Osteoblast (primary cell): ENCODE data around the gene GDF15. TPM values are rescaled to one million over a fixed set of nuclear protein-coding genes. Genes with fewer than 3 reads are reported as not detected.

Source experiments
- DNase-seq: peaks from one replicate; pipeline ENCODE4 v3.0.0; 2011; ENCODE audit warnings: low spot score, mixed read lengths; ENCODE audit not compliant: insufficient read length; ENCODE audit errors: missing footprints
- H2AFZ ChIP-seq: 2 replicates; pipeline ENCODE4 v1.6.0; 2011; ENCODE audit warnings: mild to moderate bottlenecking, low read length
- H3K27ac ChIP-seq: 2 replicates; pipeline ENCODE4 v1.5.1; 2011; ENCODE audit warnings: mild to moderate bottlenecking, low read depth, low read length, moderate library complexity
- H3K27me3 ChIP-seq: 2 replicates; pipeline ENCODE4 v1.6.0; 2012; ENCODE audit warnings: mild to moderate bottlenecking, control low read depth, inconsistent platforms, low read length, moderate library complexity; ENCODE audit not compliant: insufficient read depth
- H3K36me3 ChIP-seq: 2 replicates; pipeline ENCODE4 v1.5.1; 2011; ENCODE audit warnings: mild to moderate bottlenecking, low read length, control low read depth, moderate library complexity; ENCODE audit not compliant: insufficient read depth
- H3K4me1 ChIP-seq: 2 replicates; pipeline ENCODE4 v1.5.1; 2011; ENCODE audit warnings: mild to moderate bottlenecking, low read length, control low read depth, moderate library complexity; ENCODE audit not compliant: insufficient read depth
- H3K4me2 ChIP-seq: 2 replicates; pipeline ENCODE4 v1.6.0; 2011; ENCODE audit warnings: mild to moderate bottlenecking, low read length; ENCODE audit not compliant: insufficient read depth
- H3K4me3 ChIP-seq: fragments of 200-600 bp; sonication (generic); 3 replicates; pipeline ENCODE4 v1.5.1; 2012; ENCODE audit warnings: mild to moderate bottlenecking, low read length, inconsistent platforms; ENCODE audit not compliant: insufficient read depth
- H3K79me2 ChIP-seq: 2 replicates; pipeline ENCODE4 v1.6.0; 2012; ENCODE audit warnings: mild to moderate bottlenecking, low read length, control low read depth, inconsistent platforms; ENCODE audit not compliant: insufficient read depth
- H3K9me3 ChIP-seq: 2 replicates; pipeline ENCODE4 v1.5.1; 2011; ENCODE audit warnings: low read depth, low read length, control low read depth
- H4K20me1 ChIP-seq: 2 replicates; pipeline ENCODE4 v1.6.0; 2012; ENCODE audit warnings: mild to moderate bottlenecking, low read length, control low read depth; ENCODE audit not compliant: insufficient read depth
- total RNA-seq: library from RNA; depleted of rRNA; stranded (reverse); fragments of >200 nt; gene quantifications from 2 replicates; pipeline ENCODE4 v1.2.3, GENCODE V29; 2012
- TF ChIP-seq, protein P1 (sequence below): IDR thresholded peaks from 2 replicates; pipeline ENCODE4 v1.5.1; 2011; ENCODE audit warnings: mild to moderate bottlenecking, low read depth, low read length, moderate library complexity; ENCODE audit errors: extremely low read depth

GDF15 gene
- total RNA-seq, 1 donor: 74.2 TPM

DNA sequence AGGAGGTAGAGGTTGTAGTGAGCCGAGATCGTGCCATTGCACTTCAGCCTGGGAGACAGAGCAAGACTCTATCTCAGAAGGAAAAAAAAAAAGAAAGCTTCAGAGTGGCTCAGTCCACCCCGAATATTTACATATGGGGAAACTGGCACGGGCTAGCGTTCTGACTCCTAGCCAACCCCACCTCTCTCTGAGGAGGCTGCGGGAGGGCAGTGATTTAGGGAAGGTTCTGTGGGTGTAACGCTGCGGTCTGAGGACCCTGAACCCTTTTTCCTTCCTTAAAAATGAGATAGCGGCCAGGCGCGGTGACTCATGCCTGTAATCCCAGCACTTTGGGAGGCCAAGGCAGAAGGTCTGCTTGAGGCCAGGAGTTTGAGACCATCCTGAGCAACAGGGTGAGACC lies 6.5 kb downstream of the GDF15 start:
- Histone ChIP-seq H3K27me3 (peaks cover 9% of the 10 kb centered on the region), H3K4me1 (peaks cover 15% of the 10 kb centered on the region), H3K4me3 (no peak overlapping the region), H4K20me1 (no peaks in the 10 kb centered on the region), H3K36me3 (peaks cover 14% of the 10 kb centered on the region), H3K79me2 (peaks cover 2% of the 10 kb centered on the region), H2AFZ (peak overlapping the region; percentile 41), H3K27ac (no peak overlapping the region), H3K9me3 (no peaks in the 10 kb centered on the region), H3K4me2 (peak overlapping the region; percentile 19)
- TF ChIP-seq, protein P1, sequence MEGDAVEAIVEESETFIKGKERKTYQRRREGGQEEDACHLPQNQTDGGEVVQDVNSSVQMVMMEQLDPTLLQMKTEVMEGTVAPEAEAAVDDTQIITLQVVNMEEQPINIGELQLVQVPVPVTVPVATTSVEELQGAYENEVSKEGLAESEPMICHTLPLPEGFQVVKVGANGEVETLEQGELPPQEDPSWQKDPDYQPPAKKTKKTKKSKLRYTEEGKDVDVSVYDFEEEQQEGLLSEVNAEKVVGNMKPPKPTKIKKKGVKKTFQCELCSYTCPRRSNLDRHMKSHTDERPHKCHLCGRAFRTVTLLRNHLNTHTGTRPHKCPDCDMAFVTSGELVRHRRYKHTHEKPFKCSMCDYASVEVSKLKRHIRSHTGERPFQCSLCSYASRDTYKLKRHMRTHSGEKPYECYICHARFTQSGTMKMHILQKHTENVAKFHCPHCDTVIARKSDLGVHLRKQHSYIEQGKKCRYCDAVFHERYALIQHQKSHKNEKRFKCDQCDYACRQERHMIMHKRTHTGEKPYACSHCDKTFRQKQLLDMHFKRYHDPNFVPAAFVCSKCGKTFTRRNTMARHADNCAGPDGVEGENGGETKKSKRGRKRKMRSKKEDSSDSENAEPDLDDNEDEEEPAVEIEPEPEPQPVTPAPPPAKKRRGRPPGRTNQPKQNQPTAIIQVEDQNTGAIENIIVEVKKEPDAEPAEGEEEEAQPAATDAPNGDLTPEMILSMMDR: no peak
- DNase-seq: peak; percentile 85

DNA sequence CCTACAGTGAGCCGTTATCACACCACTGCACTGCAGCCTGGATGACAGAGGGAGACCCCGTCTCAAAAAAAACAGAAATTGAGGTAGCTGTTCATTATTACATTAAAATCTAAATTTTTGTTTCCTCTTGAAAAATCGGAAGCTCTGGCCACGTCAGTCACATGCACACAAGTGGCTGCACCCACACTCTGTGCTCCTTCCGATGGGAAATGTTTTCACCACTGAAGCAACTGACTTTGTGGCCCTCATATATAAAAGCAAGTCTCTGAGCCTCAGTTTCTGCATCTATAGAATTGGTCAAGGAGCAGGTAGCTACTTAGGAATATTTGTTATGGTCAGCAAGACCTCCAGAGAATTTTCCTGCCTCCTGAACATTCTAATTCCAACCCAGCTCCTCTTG lies 7.0 kb downstream of the GDF15 start:
- Histone ChIP-seq H4K20me1 (no peaks in the 10 kb centered on the region), H3K36me3 (peaks cover 14% of the 10 kb centered on the region), H3K27me3 (peaks cover 15% of the 10 kb centered on the region), H3K79me2 (peaks cover 2% of the 10 kb centered on the region), H3K9me3 (no peaks in the 10 kb centered on the region), H2AFZ (no peak overlapping the region), H3K4me1 (peaks cover 18% of the 10 kb centered on the region), H3K4me2 (no peak overlapping the region), H3K4me3 (no peak overlapping the region), H3K27ac (no peak overlapping the region)
- TF ChIP-seq, protein P1: no peak
- DNase-seq: peak; percentile 74

DNA sequence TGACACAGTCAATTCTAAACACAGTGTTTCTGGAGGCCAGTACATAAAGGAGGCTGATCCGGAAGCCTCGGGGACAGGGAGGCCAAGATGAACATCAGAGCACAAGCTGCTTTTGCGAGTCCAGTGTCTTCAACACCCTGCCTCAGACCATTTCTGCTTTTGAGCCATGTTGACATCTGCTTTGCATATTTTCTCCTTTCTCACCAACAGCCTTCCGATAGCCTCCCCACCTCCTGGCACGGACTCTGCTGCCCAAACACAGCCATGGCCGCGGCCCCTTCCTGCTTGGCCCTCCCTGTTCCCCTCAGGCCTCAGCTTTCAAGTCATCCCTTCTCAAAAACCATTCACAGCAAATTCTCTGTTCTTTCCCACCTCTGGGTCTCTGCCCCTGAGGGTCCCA lies 7.9 kb downstream of the GDF15 start:
- H3K4me2 ChIP-seq: no peak overlapping the region
- no peaks in the 10 kb centered on the region for H3K9me3 ChIP-seq
- H4K20me1 ChIP-seq: no peaks in the 10 kb centered on the region
- TF ChIP-seq, protein P1: no peak
- peaks cover 15% of the 10 kb centered on the region for H3K4me1 ChIP-seq
- no peak overlapping the region for H3K27ac ChIP-seq
- no peak overlapping the region for H3K4me3 ChIP-seq
- DNase-seq: peak; percentile 62
- H3K27me3 ChIP-seq: peaks cover 17% of the 10 kb centered on the region
- H3K36me3 ChIP-seq: peaks cover 10% of the 10 kb centered on the region
- H2AFZ ChIP-seq: peak overlapping the region; percentile 20
- no peaks in the 10 kb centered on the region for H3K79me2 ChIP-seq

DNA sequence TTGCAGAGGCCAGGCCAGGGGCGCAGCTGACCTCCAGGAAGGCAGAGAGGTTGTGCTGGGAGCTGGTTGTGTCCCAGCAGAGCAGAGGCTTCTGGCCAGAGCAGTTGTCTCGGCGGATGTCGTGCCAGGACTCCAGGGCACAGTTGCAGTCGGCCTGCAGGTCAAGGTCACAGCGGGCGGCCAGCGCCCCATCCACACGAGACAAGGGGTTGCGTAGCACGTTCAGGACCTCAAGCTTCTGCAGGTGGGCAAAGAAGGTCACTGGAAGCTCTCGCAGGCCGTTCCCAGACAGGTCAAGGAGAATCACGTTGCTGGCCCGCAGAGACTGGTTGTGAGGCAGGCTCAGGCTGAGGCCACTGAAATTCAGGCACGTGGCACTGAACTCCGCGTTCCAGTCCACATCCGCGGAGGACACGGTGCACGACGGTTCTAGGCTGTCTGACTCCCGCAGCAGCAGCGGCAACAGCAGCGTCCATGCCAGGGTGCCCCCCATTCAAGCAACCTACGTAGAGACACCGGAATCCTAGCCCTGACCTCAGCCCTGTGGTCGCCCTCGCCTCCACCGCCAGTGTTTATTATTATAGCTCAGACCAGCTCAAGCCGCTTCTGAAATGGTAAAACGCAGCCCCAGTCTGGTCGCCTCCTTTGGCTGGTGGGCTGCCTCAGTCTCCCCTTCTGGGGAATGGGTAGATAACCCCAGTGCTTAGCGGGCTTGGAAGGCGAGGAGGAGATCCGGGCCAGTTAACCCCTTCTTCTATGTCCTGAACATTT lies 10.7 kb downstream of the GDF15 start:
- DNase-seq: peak; percentile 26
- Histone ChIP-seq H3K4me1 (peaks cover 19% of the 10 kb centered on the region), H4K20me1 (no peaks in the 10 kb centered on the region), H3K79me2 (no peaks in the 10 kb centered on the region), H3K4me3 (no peak overlapping the region), H3K36me3 (no peaks in the 10 kb centered on the region), H3K27me3 (peaks cover 17% of the 10 kb centered on the region), H2AFZ (no peak overlapping the region), H3K27ac (no peak overlapping the region), H3K4me2 (no peak overlapping the region), H3K9me3 (no peaks in the 10 kb centered on the region)
- TF ChIP-seq, protein P1: no peak
